Measurements from ENCODE around the gene TPRN.

TPRN gene

DNA sequence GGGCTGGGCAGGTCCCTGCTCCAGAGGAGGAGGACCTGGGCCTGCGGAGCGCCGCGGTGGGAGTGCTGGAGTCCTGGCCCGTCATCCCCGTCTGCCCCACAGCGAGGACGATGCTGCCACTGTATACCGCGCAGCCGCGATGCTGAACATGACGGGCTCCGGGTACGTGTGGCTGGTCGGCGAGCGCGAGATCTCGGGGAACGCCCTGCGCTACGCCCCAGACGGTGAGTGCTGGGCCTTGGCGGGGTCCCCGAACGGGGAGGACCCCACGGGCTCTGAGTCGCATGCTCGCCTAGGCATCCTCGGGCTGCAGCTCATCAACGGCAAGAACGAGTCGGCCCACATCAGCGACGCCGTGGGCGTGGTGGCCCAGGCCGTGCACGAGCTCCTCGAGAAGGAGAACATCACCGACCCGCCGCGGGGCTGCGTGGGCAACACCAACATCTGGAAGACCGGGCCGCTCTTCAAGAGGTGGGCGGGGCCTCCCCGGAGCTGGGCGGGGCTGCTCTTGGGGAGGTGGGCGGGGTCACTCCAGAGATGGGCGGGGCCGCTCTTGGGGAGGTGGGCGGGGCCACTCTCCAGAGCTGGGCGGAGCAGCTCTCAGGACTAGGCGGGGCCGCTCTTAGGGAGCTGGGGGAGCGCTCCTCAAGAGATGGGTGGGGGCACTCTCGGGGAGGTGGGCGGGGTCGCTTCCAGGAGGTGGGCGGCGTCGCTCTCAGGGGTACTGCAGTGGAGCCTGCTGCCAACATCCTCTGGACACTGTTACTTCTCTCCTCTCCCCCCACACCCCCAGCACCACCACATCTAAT lies 43.8 kb downstream of the TPRN start:
- DNase-seq (ENCODE audit: extremely low spot score): peak; percentile 82
- POLR2A ChIA-PET: interaction anchor here (0.9 to 2.7 kb wide), 4 partner anchors 12 to 309 kb away, joined by 3 to 21 read pairs (median 4); partner anchors contain the start of gene TPRN
- CTCF ChIA-PET: interaction anchor here (0.9 to 1.9 kb wide), 2 partner anchors 11 to 20 kb away, joined by 3 to 5 read pairs; no protein-coding TSS in a partner anchor
- TF ChIP-seq ZNF384 (IDR thresholded peaks at IDR 0.05): no peak
- no peak for TF ChIP-seq FOXK2 (IDR thresholded peaks at IDR 0.05)
- TF ChIP-seq SP1 (IDR thresholded peaks at IDR 0.05): no peak
- TF ChIP-seq TARDBP (IDR thresholded peaks at IDR 0.05): no peak
- no peak for TF ChIP-seq NFRKB (IDR thresholded peaks at IDR 0.05)
- TF ChIP-seq L3MBTL2 (conservative IDR thresholded peaks at IDR 0.05): no peak
- TF ChIP-seq ELF4 (IDR thresholded peaks at IDR 0.05): no peak
- no peak for TF ChIP-seq FOXM1 (IDR thresholded peaks at IDR 0.05; ENCODE audit: borderline replicate concordance)
- no peak for TF ChIP-seq BHLHE40 (IDR thresholded peaks at IDR 0.05; ENCODE audit: borderline replicate concordance)
- no peak for TF ChIP-seq LEF1 (IDR thresholded peaks at IDR 0.05; ENCODE audit: borderline replicate concordance)
- no peak for TF ChIP-seq FOXA1 (IDR thresholded peaks at IDR 0.05)
- TF ChIP-seq, protein P1, sequence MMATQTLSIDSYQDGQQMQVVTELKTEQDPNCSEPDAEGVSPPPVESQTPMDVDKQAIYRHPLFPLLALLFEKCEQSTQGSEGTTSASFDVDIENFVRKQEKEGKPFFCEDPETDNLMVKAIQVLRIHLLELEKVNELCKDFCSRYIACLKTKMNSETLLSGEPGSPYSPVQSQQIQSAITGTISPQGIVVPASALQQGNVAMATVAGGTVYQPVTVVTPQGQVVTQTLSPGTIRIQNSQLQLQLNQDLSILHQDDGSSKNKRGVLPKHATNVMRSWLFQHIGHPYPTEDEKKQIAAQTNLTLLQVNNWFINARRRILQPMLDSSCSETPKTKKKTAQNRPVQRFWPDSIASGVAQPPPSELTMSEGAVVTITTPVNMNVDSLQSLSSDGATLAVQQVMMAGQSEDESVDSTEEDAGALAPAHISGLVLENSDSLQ (IDR thresholded peaks at IDR 0.05): no peak

DNA sequence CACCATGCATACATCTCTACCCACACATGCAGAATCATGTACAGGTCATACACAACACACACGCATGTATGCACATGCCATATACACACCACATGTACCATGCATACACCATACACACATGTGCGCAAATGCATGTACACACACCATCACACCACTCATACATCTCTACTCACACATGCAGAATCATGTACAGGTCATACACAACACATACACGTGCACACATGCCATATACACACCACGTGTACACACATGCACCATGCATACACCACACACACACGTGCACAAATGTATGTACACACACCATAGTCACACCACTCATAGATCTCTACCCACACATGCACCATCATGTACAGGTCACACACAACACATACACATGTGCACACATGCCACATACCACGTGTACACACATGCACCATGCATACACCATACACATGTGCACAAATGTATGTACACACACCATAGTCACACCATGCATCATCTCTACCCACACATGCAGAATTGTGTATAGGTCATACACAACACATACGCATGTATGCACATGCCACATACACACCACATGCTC lies 47.6 kb downstream of the TPRN start:
- ChIA-PET CTCF (no interaction called here), POLR2A (no interaction called here)
- DNase-seq (ENCODE audit: extremely low spot score): no peak
- TF ChIP-seq ARNT (IDR thresholded peaks at IDR 0.05) (no peak), TARDBP (IDR thresholded peaks at IDR 0.05) (peak; percentile 42; the same call in 1 of the 2 replicates)

DNA sequence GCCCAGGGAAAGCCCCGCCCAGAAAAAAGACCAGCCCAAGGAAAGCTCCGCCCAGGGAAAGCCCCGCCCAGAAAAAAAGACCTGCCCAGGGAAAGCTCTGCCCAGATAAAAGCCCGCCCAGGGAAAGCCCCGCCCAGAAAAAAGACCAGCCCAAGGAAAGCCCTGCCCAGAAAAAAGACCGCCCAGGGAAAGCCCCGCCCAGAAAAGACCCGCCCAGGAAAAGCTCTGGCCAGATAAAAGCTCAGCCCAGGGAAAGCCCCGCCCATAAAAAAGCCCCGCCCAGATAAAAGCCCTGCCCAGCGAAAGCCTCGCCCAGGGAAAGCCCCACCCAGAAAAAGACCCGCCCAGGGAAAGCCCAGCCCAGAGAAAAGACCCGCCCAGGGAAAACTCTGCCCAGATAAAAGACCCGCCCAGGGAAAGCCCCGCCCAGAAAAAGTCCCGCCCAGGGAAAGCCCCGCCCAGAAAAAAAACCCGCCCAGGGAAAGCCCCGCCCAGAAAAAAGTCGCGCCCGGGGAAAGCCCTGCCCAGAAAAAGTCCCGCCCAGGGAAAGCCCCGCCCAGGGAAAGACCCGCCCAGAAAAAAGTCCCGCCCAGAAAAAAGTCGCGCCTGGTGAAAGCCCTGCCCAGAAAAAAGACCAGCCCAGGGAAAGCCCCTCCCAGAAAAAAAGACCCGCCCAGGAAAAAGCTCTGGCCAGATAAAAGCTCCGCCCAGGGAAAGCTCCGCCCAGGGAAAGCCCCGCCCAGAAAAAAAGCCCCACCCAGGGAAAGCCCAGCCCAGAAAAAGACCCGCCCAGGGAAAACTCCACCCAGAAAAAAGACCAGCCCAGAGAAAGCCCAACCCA lies 49.7 kb downstream of the TPRN start:
- POLR2A ChIA-PET: interaction anchor here (0.7 to 3.4 kb wide), 11 partner anchors 13 to 90 kb away, joined by 3 to 57 read pairs (median 8); partner anchors contain the start of genes ANAPC2, LRRC26, MAN1B1 and SSNA1

DNA sequence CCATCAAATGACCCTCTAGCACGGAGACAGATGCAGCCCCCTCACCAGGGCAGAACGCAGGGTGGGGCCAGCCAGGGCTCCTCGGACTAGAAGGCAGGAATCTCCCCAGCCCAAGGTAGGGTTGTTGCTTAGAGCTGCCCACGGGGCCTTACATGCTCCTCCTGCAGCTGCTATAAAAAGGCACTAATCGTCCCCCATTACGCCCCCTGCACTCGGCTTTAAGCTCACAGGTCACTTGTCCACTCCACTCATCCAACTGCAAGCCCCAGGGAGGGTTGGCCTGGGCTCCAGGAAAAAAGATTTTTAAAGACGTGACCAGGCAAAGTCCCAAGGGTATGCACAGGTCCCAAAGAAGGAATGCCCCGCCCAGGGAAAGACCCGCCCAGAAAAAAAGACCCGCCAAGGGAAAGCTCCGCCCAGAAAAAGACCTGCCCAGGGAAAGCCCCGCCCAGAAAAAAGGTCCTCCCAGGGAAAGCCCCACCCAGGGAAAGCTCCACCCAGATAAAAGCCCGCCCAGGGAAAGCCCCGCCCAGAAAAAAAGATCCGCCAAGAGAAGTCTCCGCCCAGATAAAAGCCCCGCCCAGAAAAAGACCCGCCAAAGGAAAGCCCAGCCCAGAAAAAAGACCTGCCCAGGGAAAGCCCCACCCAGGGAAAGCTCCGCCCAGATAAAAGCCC lies 50.5 kb downstream of the TPRN start:
- POLR2A ChIA-PET: interaction anchor here (0.6 to 3.4 kb wide), 13 partner anchors 12 to 91 kb away, joined by 3 to 57 read pairs (median 5); partner anchors contain the start of genes ANAPC2, LRRC26, MAN1B1 and SSNA1
- CTCF ChIA-PET: interaction anchor here (0.6 to 1.4 kb wide), 8 partner anchors 12 to 171 kb away, joined by 3 to 7 read pairs (median 4); partner anchors contain the start of gene SAPCD2

More for the DNA sequence above, 49.7 kb downstream of the TPRN start:
- CTCF ChIA-PET: interaction anchor here (0.6 to 1.4 kb wide), 5 partner anchors 13 to 170 kb away, joined by 3 to 7 read pairs (median 3); partner anchors contain the start of gene SAPCD2
- peak; percentile 83 for DNase-seq (ENCODE audit: extremely low spot score)
- no peak for TF ChIP-seq BHLHE40 (IDR thresholded peaks at IDR 0.05; ENCODE audit: borderline replicate concordance)
- TF ChIP-seq, protein P1 (IDR thresholded peaks at IDR 0.05): no peak
- TF ChIP-seq SP1 (IDR thresholded peaks at IDR 0.05): peak; percentile 65
- TF ChIP-seq FOXA1 (IDR thresholded peaks at IDR 0.05): no peak
- TF ChIP-seq LEF1 (IDR thresholded peaks at IDR 0.05; ENCODE audit: borderline replicate concordance): no peak
- TF ChIP-seq ARNT (IDR thresholded peaks at IDR 0.05): no peak
- no peak for TF ChIP-seq ZNF384 (IDR thresholded peaks at IDR 0.05)

DNA sequence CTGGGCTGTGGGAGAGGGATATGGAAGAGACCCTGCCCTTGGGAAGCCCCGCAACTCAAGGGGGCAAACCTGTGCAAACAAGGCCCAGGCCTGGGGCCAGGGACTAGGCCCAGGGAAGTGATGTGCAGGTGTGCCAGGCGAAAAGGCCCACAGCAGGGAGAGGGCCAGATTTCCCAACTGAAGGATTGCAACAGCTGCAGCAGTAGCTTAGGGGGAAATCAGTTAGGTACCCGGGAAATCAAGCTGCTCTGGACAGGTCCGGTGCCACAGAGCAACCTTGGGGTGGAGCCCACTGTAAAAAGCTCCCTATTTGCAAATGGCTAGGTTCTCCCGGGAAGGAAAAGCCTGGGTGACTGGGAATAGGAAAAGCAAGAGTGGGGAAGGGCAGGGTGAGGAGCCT lies 51.2 kb downstream of the TPRN start:
- TF ChIP-seq, protein P1 (IDR thresholded peaks at IDR 0.05): no peak
- no peak for TF ChIP-seq TARDBP (IDR thresholded peaks at IDR 0.05)
- TF ChIP-seq ELF4 (IDR thresholded peaks at IDR 0.05): no peak
- TF ChIP-seq FOXM1 (IDR thresholded peaks at IDR 0.05; ENCODE audit: borderline replicate concordance): no peak
- no peak for TF ChIP-seq CTBP1 (IDR thresholded peaks at IDR 0.05; ENCODE audit: borderline replicate concordance)
- TF ChIP-seq ARNT (IDR thresholded peaks at IDR 0.05): no peak
- TF ChIP-seq ZNF384 (IDR thresholded peaks at IDR 0.05): no peak
- TF ChIP-seq HDGF (IDR thresholded peaks at IDR 0.05; ENCODE audit: borderline replicate concordance): no peak
- TF ChIP-seq L3MBTL2 (conservative IDR thresholded peaks at IDR 0.05): no peak
- TF ChIP-seq FOXK2 (IDR thresholded peaks at IDR 0.05): no peak
- TF ChIP-seq FOXA1 (IDR thresholded peaks at IDR 0.05): no peak
- TF ChIP-seq SUZ12 (IDR thresholded peaks at IDR 0.05): no peak
- no peak for TF ChIP-seq SP1 (IDR thresholded peaks at IDR 0.05)
- DNase-seq (ENCODE audit: extremely low spot score): no peak
- ChIA-PET CTCF (interaction anchor here (0.6 to 1.3 kb wide), 3 partner anchors 19 to 87 kb away, joined by 3 to 4 read pairs (median 3); no protein-coding TSS in a partner anchor), POLR2A (interaction anchor here (0.6 to 3.4 kb wide), 8 partner anchors 19 to 91 kb away, joined by 3 to 57 read pairs (median 10); partner anchors contain the start of genes ANAPC2, MAN1B1, SSNA1 and TUBB4B)

More for the DNA sequence above, 50.5 kb downstream of the TPRN start:
- TF ChIP-seq, protein P1 (IDR thresholded peaks at IDR 0.05): no peak
- TF ChIP-seq ARNT (IDR thresholded peaks at IDR 0.05) (no peak), SP1 (IDR thresholded peaks at IDR 0.05) (peak; percentile 92), LEF1 (IDR thresholded peaks at IDR 0.05; ENCODE audit: borderline replicate concordance) (no peak), CTBP1 (IDR thresholded peaks at IDR 0.05; ENCODE audit: borderline replicate concordance) (no peak)
- peak; percentile 88 for DNase-seq (ENCODE audit: extremely low spot score)
